ENCODE results near the gene DST.

The DST gene

GRCh38 chr6:56419191-56419590 is 223.5 kb downstream of the DST start:
- no peak overlapping the region for H3K4me3 ChIP-seq (ENCODE audit: low read depth, low read length)
- TF ChIP-seq CTCF (IDR thresholded peaks at IDR 0.05), result no peak
- H3K4me2 ChIP-seq (ENCODE audit: low read length), result no peak overlapping the region
- H3K9me3 ChIP-seq (ENCODE audit: control insufficient read depth, low read length), result no peaks in the 10 kb centered on the region
- H3K27me3 ChIP-seq (ENCODE audit: control insufficient read depth, insufficient read depth, low read length), result no peaks in the 10 kb centered on the region
- no peaks in the 10 kb centered on the region for H3K4me1 ChIP-seq
- no peak overlapping the region for H2AFZ ChIP-seq
- H3K9ac ChIP-seq, result no peak overlapping the region
- H3K36me3 ChIP-seq (ENCODE audit: control insufficient read depth, insufficient read depth, low read length), result no peaks in the 10 kb centered on the region
- H3K27ac ChIP-seq, result no peak overlapping the region
- no peaks in the 10 kb centered on the region for H3K79me2 ChIP-seq

GRCh38 chr6:56417823-56418222 is 224.9 kb downstream of the DST start:
- TF ChIP-seq CTCF (IDR thresholded peaks at IDR 0.05), result peak; percentile 23
- H2AFZ ChIP-seq, result peak overlapping the region; percentile 9
- H3K4me1 ChIP-seq, result no peaks in the 10 kb centered on the region
- H3K4me3 ChIP-seq (ENCODE audit: low read depth, low read length), result no peak overlapping the region
- H3K27ac ChIP-seq, result no peak overlapping the region
- no peaks in the 10 kb centered on the region for H3K27me3 ChIP-seq (ENCODE audit: control insufficient read depth, insufficient read depth, low read length)
- no peaks in the 10 kb centered on the region for H3K79me2 ChIP-seq
- no peaks in the 10 kb centered on the region for H3K36me3 ChIP-seq (ENCODE audit: control insufficient read depth, insufficient read depth, low read length)
- no peak overlapping the region for H3K4me2 ChIP-seq (ENCODE audit: low read length)
- H3K9me3 ChIP-seq (ENCODE audit: control insufficient read depth, low read length), result no peaks in the 10 kb centered on the region
- H3K9ac ChIP-seq, result no peak overlapping the region

DNA sequence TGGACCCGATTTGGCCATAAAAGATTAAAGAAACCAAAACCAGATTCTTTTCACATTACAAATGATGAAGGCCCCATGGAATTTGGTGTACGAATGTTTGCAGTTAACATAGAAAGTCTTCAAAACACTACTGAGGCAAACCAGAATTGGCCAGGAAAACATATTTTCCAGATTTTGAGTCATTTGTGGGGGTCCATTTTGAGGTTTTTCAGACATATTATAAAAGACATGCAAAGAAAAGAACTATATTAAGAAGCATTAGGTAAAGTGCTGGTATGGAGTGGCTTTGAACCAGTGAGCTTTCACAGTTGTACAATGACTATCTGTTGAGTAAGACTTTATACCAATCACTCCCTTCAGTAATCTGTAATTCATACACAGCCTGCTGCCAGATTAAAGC is 226.4 kb downstream of the DST start:
- Histone ChIP-seq H3K4me2 (ENCODE audit: low read length) (no peak overlapping the region), H3K9ac (no peak overlapping the region), H3K27ac (no peak overlapping the region), H3K27me3 (ENCODE audit: control insufficient read depth, insufficient read depth, low read length) (no peaks in the 10 kb centered on the region), H3K36me3 (ENCODE audit: control insufficient read depth, insufficient read depth, low read length) (no peaks in the 10 kb centered on the region), H3K4me3 (ENCODE audit: low read depth, low read length) (no peak overlapping the region), H3K9me3 (ENCODE audit: control insufficient read depth, low read length) (no peaks in the 10 kb centered on the region), H3K4me1 (no peaks in the 10 kb centered on the region), H2AFZ (peak overlapping the region; percentile 13), H3K79me2 (no peaks in the 10 kb centered on the region)
- TF ChIP-seq CTCF (IDR thresholded peaks at IDR 0.05), result no peak

- no peak for TF ChIP-seq CTCF (IDR thresholded peaks at IDR 0.05)
- Histone ChIP-seq H3K36me3 (ENCODE audit: control insufficient read depth, insufficient read depth, low read length) (no peaks in the 10 kb centered on the region), H3K4me3 (ENCODE audit: low read depth, low read length) (no peak overlapping the region), H3K9ac (no peak overlapping the region), H3K79me2 (no peaks in the 10 kb centered on the region), H3K27ac (no peak overlapping the region), H3K4me1 (no peaks in the 10 kb centered on the region), H3K9me3 (ENCODE audit: control insufficient read depth, low read length) (no peaks in the 10 kb centered on the region), H2AFZ (no peak overlapping the region), H3K27me3 (ENCODE audit: control insufficient read depth, insufficient read depth, low read length) (no peaks in the 10 kb centered on the region), H3K4me2 (ENCODE audit: low read length) (no peak overlapping the region)
These were observed 233.7 kb downstream of the DST start for GRCh38 chr6:56408976-56409375.

Data from parathyroid adenoma (tissue), 2 donors.